Measurements from ENCODE around the gene TTC33.
A peak's percentile ranks its signal among the peaks of the same experiment; 100 is the strongest.

Gene TTC33

GRCh38 chr5:40521108-40521785 is 234.5 kb downstream of the TTC33 start:
- DNase-seq = no peak
- no peak overlapping the region for H3K4me3 ChIP-seq (ENCODE audit: insufficient read depth, low read depth, low read length, poor library complexity, severe bottlenecking)
- H3K27ac ChIP-seq (ENCODE audit: insufficient read depth, low read length, poor library complexity, severe bottlenecking) = no peak overlapping the region
- H3K9me3 ChIP-seq (ENCODE audit: control insufficient read depth, low read length) = no peaks in the 10 kb centered on the region
- no peaks in the 10 kb centered on the region for H3K4me1 ChIP-seq (ENCODE audit: control insufficient read depth, insufficient read depth, low read length, poor library complexity, severe bottlenecking)
- H3K36me3 ChIP-seq (ENCODE audit: control insufficient read depth, insufficient read depth, low read length) = no peaks in the 10 kb centered on the region
- no peaks in the 10 kb centered on the region for H3K27me3 ChIP-seq (replicated peaks; ENCODE audit: control insufficient read depth, insufficient read depth, low read length, poor library complexity, severe bottlenecking)

DNA sequence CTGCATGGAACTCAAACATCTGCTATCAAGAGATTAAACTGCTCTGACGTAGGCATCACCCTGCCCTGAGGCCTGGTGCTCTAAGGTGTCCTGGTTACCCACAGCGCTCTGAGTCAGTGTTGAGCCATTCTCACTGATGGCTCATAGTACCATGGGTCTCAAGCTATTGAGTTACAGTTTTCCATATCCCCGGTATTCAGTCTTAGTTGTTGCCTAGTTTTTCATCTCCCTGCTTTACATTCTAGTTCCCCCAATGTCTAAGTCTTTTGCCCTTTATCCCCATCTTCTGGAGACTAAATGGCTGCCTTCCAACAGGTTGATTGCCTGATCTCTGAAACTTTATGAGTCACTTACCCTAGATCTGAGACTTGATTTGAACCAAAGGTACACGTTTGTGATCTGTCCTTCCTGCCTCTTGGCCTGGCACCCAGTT is 237.3 kb downstream of the TTC33 start:
- Histone ChIP-seq H3K4me1 (ENCODE audit: control insufficient read depth, insufficient read depth, low read length, poor library complexity, severe bottlenecking) (peaks cover 9% of the 10 kb centered on the region), H3K27ac (ENCODE audit: insufficient read depth, low read length, poor library complexity, severe bottlenecking) (no peak overlapping the region), H3K4me3 (ENCODE audit: insufficient read depth, low read depth, low read length, poor library complexity, severe bottlenecking) (no peak overlapping the region), H3K27me3 (replicated peaks; ENCODE audit: control insufficient read depth, insufficient read depth, low read length, poor library complexity, severe bottlenecking) (no peaks in the 10 kb centered on the region), H3K9me3 (ENCODE audit: control insufficient read depth, low read length) (no peaks in the 10 kb centered on the region), H3K36me3 (ENCODE audit: control insufficient read depth, insufficient read depth, low read length) (no peaks in the 10 kb centered on the region)
- no peak for DNase-seq

DNA sequence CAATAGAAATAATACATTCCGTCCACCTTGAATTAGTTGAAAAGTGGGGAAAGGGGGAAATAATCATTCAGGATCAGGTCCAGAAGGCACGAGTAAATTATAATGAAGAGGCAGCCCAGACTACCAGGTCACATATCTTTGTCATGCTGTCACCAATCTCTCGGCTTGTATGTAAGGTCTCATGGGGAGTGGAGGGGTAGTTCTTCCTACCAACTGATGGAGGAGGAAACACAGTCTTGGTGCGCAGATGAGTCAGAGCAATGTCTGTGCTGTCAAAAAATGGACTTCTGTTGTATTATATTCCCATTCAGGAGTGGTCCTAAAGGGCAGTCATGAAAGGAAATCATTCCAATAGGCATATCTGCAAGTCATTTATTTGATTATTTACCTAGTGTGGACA is 240.3 kb downstream of the TTC33 start:
- Histone ChIP-seq H3K27ac (ENCODE audit: insufficient read depth, low read length, poor library complexity, severe bottlenecking) (peak overlapping the region; percentile 40), H3K9me3 (ENCODE audit: control insufficient read depth, low read length) (no peaks in the 10 kb centered on the region), H3K36me3 (ENCODE audit: control insufficient read depth, insufficient read depth, low read length) (no peaks in the 10 kb centered on the region), H3K4me1 (ENCODE audit: control insufficient read depth, insufficient read depth, low read length, poor library complexity, severe bottlenecking) (peaks cover 9% of the 10 kb centered on the region), H3K27me3 (replicated peaks; ENCODE audit: control insufficient read depth, insufficient read depth, low read length, poor library complexity, severe bottlenecking) (no peaks in the 10 kb centered on the region), H3K4me3 (ENCODE audit: insufficient read depth, low read depth, low read length, poor library complexity, severe bottlenecking) (no peak overlapping the region)
- DNase-seq = no peak

DNA sequence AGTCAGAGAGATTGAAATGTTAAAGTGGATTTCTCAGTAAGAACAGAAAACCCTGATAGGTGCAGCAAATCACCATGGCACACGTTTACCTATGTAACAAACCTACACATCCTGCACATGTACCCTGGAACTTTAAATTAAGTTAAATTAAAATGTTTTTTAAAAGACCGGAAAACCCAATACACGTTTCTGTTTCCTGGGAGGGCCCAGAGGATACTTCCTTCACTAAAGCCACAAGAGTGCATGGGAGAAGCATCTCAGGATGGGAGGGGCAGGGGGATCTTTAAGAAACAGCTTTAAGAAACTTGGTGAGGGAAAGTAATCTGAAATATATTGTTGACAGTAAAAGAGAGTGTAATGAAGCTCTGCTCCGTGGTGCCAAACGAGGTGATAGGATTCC is 240.8 kb downstream of the TTC33 start:
- Histone ChIP-seq H3K36me3 (ENCODE audit: control insufficient read depth, insufficient read depth, low read length) (no peaks in the 10 kb centered on the region), H3K4me1 (ENCODE audit: control insufficient read depth, insufficient read depth, low read length, poor library complexity, severe bottlenecking) (peaks cover 9% of the 10 kb centered on the region), H3K4me3 (ENCODE audit: insufficient read depth, low read depth, low read length, poor library complexity, severe bottlenecking) (no peak overlapping the region), H3K9me3 (ENCODE audit: control insufficient read depth, low read length) (no peaks in the 10 kb centered on the region), H3K27ac (ENCODE audit: insufficient read depth, low read length, poor library complexity, severe bottlenecking) (peak overlapping the region; percentile 40), H3K27me3 (replicated peaks; ENCODE audit: control insufficient read depth, insufficient read depth, low read length, poor library complexity, severe bottlenecking) (no peaks in the 10 kb centered on the region)
- peak in 1 of 3 donors; percentile 0 for DNase-seq

DNA sequence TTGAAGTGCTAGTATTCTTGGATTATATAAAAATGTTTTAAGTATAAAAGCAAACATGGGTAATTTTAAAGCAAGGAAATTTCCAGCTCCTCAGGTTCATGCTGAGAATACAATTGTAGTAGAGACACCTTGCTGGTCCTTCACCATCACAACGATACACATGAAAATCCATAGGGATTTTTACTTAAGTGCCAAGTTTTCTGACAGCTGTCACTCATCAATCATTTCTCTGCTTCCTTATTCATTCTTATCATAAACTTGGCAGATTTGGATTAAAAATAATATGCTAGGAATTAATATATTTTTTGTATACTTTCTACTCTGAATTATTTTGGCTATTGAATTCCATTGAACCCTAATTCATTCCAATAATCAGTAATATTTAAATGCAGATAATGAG is 244.0 kb downstream of the TTC33 start:
- no peak overlapping the region for H3K27ac ChIP-seq (ENCODE audit: insufficient read depth, low read length, poor library complexity, severe bottlenecking)
- no peaks in the 10 kb centered on the region for H3K36me3 ChIP-seq (ENCODE audit: control insufficient read depth, insufficient read depth, low read length)
- H3K9me3 ChIP-seq (ENCODE audit: control insufficient read depth, low read length) = no peaks in the 10 kb centered on the region
- H3K4me3 ChIP-seq (ENCODE audit: insufficient read depth, low read depth, low read length, poor library complexity, severe bottlenecking) = no peak overlapping the region
- no peak for DNase-seq
- peaks cover 9% of the 10 kb centered on the region for H3K4me1 ChIP-seq (ENCODE audit: control insufficient read depth, insufficient read depth, low read length, poor library complexity, severe bottlenecking)
- no peaks in the 10 kb centered on the region for H3K27me3 ChIP-seq (replicated peaks; ENCODE audit: control insufficient read depth, insufficient read depth, low read length, poor library complexity, severe bottlenecking)

GRCh38 chr5:40507095-40507494 is 248.7 kb downstream of the TTC33 start:
- Histone ChIP-seq H3K4me3 (ENCODE audit: insufficient read depth, low read depth, low read length, poor library complexity, severe bottlenecking) (no peak overlapping the region), H3K27me3 (replicated peaks; ENCODE audit: control insufficient read depth, insufficient read depth, low read length, poor library complexity, severe bottlenecking) (no peaks in the 10 kb centered on the region), H3K27ac (ENCODE audit: insufficient read depth, low read length, poor library complexity, severe bottlenecking) (no peak overlapping the region), H3K9me3 (ENCODE audit: control insufficient read depth, low read length) (no peaks in the 10 kb centered on the region), H3K36me3 (ENCODE audit: control insufficient read depth, insufficient read depth, low read length) (no peaks in the 10 kb centered on the region), H3K4me1 (ENCODE audit: control insufficient read depth, insufficient read depth, low read length, poor library complexity, severe bottlenecking) (no peaks in the 10 kb centered on the region)
- no peak for DNase-seq

DNA sequence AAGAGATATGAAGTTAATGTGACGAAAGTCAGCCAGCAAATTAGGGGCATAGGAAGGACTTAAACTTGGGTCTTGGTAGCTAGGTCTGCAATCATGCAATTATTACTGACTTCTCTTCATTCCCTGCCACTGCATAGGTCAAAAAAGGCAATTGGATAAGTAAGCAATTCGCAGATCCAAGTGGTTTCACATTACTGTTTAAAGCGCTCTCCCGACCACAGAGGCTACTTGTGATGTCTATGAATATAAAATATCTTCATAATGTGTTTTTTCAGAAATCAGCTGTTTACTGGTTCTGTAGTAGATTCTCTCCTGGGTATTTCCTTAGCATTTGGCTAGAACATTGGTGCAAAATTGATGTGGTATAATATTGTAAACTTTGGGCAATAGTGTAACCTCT is 250.7 kb downstream of the TTC33 start:
- Histone ChIP-seq H3K27ac (ENCODE audit: insufficient read depth, low read length, poor library complexity, severe bottlenecking) (no peak overlapping the region), H3K9me3 (ENCODE audit: control insufficient read depth, low read length) (no peaks in the 10 kb centered on the region), H3K4me1 (ENCODE audit: control insufficient read depth, insufficient read depth, low read length, poor library complexity, severe bottlenecking) (no peaks in the 10 kb centered on the region), H3K36me3 (ENCODE audit: control insufficient read depth, insufficient read depth, low read length) (no peaks in the 10 kb centered on the region), H3K27me3 (replicated peaks; ENCODE audit: control insufficient read depth, insufficient read depth, low read length, poor library complexity, severe bottlenecking) (no peaks in the 10 kb centered on the region), H3K4me3 (ENCODE audit: insufficient read depth, low read depth, low read length, poor library complexity, severe bottlenecking) (no peak overlapping the region)
- no peak for DNase-seq

- Histone ChIP-seq H3K9me3 (ENCODE audit: control insufficient read depth, low read length) (no peaks in the 10 kb centered on the region), H3K4me1 (ENCODE audit: control insufficient read depth, insufficient read depth, low read length, poor library complexity, severe bottlenecking) (no peaks in the 10 kb centered on the region), H3K27me3 (replicated peaks; ENCODE audit: control insufficient read depth, insufficient read depth, low read length, poor library complexity, severe bottlenecking) (no peaks in the 10 kb centered on the region), H3K36me3 (ENCODE audit: control insufficient read depth, insufficient read depth, low read length) (no peaks in the 10 kb centered on the region), H3K4me3 (ENCODE audit: insufficient read depth, low read depth, low read length, poor library complexity, severe bottlenecking) (no peak overlapping the region), H3K27ac (ENCODE audit: insufficient read depth, low read length, poor library complexity, severe bottlenecking) (no peak overlapping the region)
- no peak for DNase-seq
Observed at GRCh38 chr5:40503439-40503838, 252.3 kb downstream of the TTC33 start.

DNA sequence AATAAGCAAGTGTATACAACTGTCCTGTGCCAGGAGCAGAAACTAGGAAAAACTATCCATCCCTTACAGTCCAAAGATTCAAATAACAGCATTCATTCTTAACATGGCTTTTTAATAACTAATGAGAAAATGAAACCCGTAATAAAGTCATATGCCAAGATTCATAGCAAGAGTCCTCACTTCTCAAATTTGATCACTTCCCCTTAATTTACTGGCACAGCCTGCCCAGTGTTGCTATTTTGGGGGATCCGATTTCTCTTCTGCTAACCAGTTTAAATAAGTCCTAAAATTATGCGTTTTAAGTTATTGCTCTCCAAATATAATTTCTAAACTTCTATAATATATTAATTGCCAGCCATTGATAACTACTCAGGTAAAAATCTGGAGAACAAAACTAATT is 253.0 kb downstream of the TTC33 start:
- Histone ChIP-seq H3K36me3 (ENCODE audit: control insufficient read depth, insufficient read depth, low read length) (no peaks in the 10 kb centered on the region), H3K4me1 (ENCODE audit: control insufficient read depth, insufficient read depth, low read length, poor library complexity, severe bottlenecking) (no peaks in the 10 kb centered on the region), H3K27me3 (replicated peaks; ENCODE audit: control insufficient read depth, insufficient read depth, low read length, poor library complexity, severe bottlenecking) (no peaks in the 10 kb centered on the region), H3K4me3 (ENCODE audit: insufficient read depth, low read depth, low read length, poor library complexity, severe bottlenecking) (no peak overlapping the region), H3K9me3 (ENCODE audit: control insufficient read depth, low read length) (no peaks in the 10 kb centered on the region), H3K27ac (ENCODE audit: insufficient read depth, low read length, poor library complexity, severe bottlenecking) (no peak overlapping the region)
- no peak for DNase-seq

- H3K9me3 ChIP-seq (ENCODE audit: control insufficient read depth, low read length) = no peaks in the 10 kb centered on the region
- H3K27me3 ChIP-seq (replicated peaks; ENCODE audit: control insufficient read depth, insufficient read depth, low read length, poor library complexity, severe bottlenecking) = no peaks in the 10 kb centered on the region
- no peak for DNase-seq
- H3K4me3 ChIP-seq (ENCODE audit: insufficient read depth, low read depth, low read length, poor library complexity, severe bottlenecking) = no peak overlapping the region
- H3K4me1 ChIP-seq (ENCODE audit: control insufficient read depth, insufficient read depth, low read length, poor library complexity, severe bottlenecking) = no peaks in the 10 kb centered on the region
- no peaks in the 10 kb centered on the region for H3K36me3 ChIP-seq (ENCODE audit: control insufficient read depth, insufficient read depth, low read length)
- no peak overlapping the region for H3K27ac ChIP-seq (ENCODE audit: insufficient read depth, low read length, poor library complexity, severe bottlenecking)
Observed at GRCh38 chr5:40501711-40502444, 253.9 kb downstream of the TTC33 start.
